IgD-negative memory B cell (primary cell): Measurements from ENCODE around the gene CILP2. TPM values are rescaled to one million over a fixed set of nuclear protein-coding genes. Genes with fewer than 3 reads are reported as not detected.

Experiments used
- H3K27ac Mint-ChIP-seq, 3 donors: one replicate each; pipeline ENCODE4 v1.8.0; 2020 to 2022; ENCODE audit warnings: mild to moderate bottlenecking in 3 of 3, mixed read lengths in 3 of 3, moderate library complexity in 1 of 3
- H3K27me3 Mint-ChIP-seq: one replicate; pipeline ENCODE4 v1.8.0; 2021; ENCODE audit warnings: mixed read lengths
- H3K36me3 Mint-ChIP-seq: one replicate; pipeline ENCODE4 v1.8.0; 2020; ENCODE audit warnings: mild to moderate bottlenecking, mixed read lengths
- H3K4me1 Mint-ChIP-seq, 3 donors: one replicate each; pipeline ENCODE4 v1.8.0; 2020 to 2022; ENCODE audit warnings: mixed read lengths in 3 of 3, mild to moderate bottlenecking in 1 of 3
- H3K4me3 Mint-ChIP-seq, 4 donors: one replicate each; pipeline ENCODE4 v1.8.0; 2020 to 2022; ENCODE audit warnings: mild to moderate bottlenecking in 4 of 4, mixed read lengths in 4 of 4, moderate library complexity in 3 of 4
- H3K9me3 Mint-ChIP-seq, 3 donors: one replicate each; pipeline ENCODE4 v1.8.0; 2020 to 2021; ENCODE audit warnings: mixed read lengths in 3 of 3, mild to moderate bottlenecking in 1 of 3
- polyA plus RNA-seq: library from polyadenylated mRNA; unstranded; fragments of 300-500 nt; fragmentation: Illumina TruSeq; gene quantifications from one replicate; pipeline ENCODE4 v1.2.3, GENCODE V29; 2021

CILP2 gene, protein sequence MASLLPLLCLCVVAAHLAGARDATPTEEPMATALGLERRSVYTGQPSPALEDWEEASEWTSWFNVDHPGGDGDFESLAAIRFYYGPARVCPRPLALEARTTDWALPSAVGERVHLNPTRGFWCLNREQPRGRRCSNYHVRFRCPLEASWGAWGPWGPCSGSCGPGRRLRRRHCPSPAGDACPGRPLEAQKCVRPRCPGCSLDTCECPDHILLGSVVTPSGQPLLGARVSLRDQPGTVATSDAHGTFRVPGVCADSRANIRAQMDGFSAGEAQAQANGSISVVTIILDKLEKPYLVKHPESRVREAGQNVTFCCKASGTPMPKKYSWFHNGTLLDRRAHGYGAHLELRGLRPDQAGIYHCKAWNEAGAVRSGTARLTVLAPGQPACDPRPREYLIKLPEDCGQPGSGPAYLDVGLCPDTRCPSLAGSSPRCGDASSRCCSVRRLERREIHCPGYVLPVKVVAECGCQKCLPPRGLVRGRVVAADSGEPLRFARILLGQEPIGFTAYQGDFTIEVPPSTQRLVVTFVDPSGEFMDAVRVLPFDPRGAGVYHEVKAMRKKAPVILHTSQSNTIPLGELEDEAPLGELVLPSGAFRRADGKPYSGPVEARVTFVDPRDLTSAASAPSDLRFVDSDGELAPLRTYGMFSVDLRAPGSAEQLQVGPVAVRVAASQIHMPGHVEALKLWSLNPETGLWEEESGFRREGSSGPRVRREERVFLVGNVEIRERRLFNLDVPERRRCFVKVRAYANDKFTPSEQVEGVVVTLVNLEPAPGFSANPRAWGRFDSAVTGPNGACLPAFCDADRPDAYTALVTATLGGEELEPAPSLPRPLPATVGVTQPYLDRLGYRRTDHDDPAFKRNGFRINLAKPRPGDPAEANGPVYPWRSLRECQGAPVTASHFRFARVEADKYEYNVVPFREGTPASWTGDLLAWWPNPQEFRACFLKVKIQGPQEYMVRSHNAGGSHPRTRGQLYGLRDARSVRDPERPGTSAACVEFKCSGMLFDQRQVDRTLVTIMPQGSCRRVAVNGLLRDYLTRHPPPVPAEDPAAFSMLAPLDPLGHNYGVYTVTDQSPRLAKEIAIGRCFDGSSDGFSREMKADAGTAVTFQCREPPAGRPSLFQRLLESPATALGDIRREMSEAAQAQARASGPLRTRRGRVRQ
- polyA plus RNA-seq: not detected

DNA sequence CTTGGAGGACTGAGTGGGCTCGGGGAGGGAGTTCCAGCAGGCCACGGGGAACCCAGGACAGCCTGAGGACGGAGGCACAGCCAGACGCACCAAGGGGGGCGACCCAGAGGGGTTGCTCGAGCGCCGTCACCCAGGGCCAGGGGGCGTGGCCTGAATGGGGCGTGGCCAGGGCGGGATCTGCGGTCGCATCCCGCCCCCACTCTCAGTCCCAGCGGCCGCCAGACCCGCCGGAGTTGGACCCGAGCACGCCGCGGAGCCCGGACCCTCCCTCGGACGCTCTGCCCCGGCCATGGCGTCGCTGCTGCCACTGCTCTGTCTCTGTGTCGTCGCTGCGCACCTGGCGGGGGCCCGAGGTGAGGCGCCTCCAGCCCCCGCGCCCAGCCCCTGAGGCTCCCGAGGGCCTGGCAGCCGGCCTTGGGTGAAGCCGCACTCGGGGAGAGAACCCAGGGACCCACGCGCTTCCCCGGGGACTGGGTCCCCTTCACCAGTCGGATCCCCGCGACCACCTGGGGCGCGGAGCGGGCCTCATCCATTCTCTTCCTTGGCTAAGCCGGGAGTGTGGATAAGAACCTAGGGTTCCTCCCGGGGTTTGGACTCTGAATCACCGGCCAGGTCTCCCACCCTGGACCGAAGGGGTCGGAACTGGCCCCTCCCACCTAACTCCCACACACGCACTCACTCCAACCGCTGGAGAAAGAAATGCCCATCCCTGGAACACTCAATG lies at the start of gene CILP2:
Gene CILP2 (plus strand): TSS at position 205 of the 724 bp plus-strand sequence. CDS start 85 bp downstream, at position 290.
- Mint-ChIP-seq H3K27me3 (peaks cover 19% of the 10 kb centered on the region), H3K27ac (peak within 1 kb of the TSS in 2 of 3 donors; percentile 48 to 53), H3K4me1 (peaks cover 8 to 10% (median 9%) of the 10 kb centered on the region in 3 donors), H3K9me3 (no peaks in the 10 kb centered on the region), H3K4me3 (peak within 1 kb of the TSS; percentile 62 to 89 (median 72)), H3K36me3 (no peaks in the 10 kb centered on the region)

DNA sequence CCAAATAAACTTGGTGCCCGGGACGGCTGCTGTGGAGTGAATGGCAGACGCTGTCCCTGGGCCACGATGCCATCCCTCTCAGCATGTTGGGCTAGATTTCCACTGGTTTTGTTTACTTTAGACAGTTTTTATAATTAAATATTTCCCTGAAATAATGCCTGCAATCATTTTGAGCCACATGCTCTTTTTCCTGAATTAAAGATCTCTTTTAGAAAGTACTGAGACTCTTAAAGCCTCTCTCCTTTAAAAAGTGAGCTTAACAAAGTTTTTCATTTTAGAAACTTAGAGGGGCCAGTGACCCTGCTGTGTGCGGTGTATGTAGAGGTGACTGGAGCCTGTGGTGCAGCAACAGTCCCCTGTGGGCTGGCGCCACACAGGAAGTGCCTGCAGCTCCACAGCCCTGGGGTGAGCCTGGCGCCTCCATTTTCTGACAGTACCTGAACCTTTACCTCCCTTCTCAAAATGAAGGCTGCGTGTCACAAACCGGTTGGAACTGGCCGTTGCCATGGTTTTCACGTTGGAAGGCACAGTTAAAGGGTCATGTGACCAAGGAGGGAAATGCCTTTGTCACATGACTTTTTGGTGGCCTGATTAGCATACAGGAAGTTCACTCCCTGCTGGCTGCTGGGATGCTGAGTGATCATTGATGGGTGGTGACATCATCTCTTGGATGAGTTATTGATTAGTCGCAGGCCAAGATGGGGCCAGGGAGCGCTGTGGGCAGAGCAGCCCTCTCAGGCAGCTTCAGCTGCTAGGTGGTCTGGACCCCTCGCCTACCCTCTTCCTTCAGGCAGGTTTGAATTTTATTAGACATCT lies 49.0 kb upstream of the CILP2 start:
- Mint-ChIP-seq H3K4me3 (peak overlapping the region; percentile 48 to 83 (median 76)), H3K27ac (peak overlapping the region; percentile 94 to 98 (median 98)), H3K27me3 (no peaks in the 10 kb centered on the region), H3K36me3 (peaks cover 3% of the 10 kb centered on the region), H3K9me3 (no peaks in the 10 kb centered on the region), H3K4me1 (peaks cover 28 to 41% (median 36%) of the 10 kb centered on the region in 3 donors)

DNA sequence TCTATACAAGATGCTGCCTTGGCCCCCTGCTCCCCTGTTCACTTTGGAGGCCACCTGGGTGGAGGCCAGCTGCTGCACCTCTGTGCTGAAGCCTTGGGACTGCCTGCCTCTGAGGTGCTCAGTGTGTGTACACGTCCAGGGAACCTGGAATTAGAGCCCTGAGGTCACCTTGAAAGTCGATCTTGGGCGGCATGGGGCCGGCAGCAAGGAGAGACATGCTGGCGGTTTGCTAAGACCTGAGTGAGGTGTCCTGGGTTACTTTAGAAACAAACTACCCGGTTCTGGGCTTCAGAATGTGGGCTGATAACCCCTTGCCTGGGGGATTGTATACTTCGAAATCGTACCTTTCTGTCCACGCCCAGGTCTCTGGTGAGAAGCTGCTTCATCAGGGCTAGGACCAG lies 48.3 kb upstream of the CILP2 start:
- Mint-ChIP-seq H3K4me3 (peak overlapping the region in 3 of 4 donors; percentile 73 to 83 (median 79)), H3K9me3 (no peaks in the 10 kb centered on the region), H3K36me3 (peaks cover 3% of the 10 kb centered on the region), H3K27me3 (no peaks in the 10 kb centered on the region), H3K27ac (peak overlapping the region; percentile 94 to 98 (median 98)), H3K4me1 (peaks cover 28 to 40% (median 35%) of the 10 kb centered on the region in 3 donors)

DNA sequence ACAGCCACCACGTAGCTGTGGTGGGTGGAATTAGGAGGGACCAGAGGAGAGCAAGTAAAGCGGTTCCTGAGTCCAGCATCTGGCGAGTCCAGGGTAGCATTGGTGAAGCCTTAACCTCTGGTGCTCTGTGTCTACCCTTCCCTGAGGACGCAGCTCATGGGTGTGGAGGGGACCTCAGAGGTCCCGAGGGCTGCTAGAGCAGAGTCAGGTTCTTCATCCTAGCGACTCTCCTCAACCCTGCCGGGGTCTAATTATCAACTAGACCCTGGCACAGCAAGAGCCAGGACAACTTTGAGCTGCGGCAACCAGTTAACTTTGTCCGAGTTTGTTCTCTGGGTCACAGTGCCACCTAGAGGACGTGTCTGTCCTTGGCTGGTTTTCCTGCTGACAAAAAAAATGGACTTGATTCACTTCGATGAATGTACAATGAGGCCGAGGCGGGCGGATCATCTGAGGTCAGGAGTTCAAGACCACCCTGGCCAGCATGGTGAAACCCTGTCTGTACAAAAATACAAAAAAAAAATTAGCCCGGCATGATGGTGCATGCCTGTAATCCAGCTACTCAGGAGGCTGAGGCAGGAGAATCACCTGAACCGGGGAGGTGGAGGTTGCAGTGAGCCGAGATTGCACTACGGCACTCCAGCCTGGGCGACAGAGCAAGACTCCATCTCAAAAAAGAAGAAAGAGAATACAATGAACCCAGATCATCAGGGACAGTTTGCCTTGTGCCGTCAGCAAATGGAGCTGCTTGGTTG lies 47.7 kb upstream of the CILP2 start:
- Mint-ChIP-seq H3K4me3 (peak overlapping the region in 2 of 4 donors; percentile 52 to 79), H3K36me3 (peaks cover 3% of the 10 kb centered on the region), H3K4me1 (peaks cover 22 to 34% (median 29%) of the 10 kb centered on the region in 3 donors), H3K9me3 (no peaks in the 10 kb centered on the region), H3K27me3 (no peaks in the 10 kb centered on the region), H3K27ac (peak overlapping the region; percentile 94 to 98 (median 98))

DNA sequence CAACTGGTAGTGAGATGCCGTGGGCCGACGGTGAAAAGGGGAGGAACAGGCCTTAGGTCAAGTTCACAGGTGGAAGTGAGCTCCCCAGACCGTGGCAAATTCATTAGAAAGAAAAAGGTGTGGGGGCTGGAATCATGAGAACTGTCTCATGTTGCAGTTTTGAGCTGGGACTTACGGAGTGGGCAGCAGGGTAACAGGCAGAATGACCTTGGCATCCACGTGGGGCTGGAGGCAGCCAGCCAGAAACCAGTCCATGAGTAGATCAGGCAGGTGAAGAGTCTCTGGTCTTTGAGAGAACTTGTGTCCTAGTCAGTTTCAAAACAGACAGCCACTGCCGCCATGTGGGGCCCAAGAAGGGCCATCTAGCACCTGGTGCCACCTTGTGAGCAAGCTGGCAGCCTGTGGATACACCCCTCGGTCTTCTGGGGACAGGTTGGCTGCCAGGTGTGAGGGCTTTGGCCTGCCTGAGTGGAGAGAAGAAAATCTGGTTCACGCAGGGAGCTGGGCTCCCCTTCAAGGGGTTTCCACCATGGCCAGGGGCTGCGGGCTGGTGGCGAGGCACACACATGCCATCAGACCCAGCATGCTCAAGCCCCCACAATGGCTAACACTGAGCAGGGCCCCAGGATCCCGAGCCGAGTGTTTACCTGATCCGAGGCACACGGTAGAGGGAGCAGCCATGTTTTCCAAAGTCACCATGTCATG lies 46.6 kb upstream of the CILP2 start:
- Mint-ChIP-seq H3K27ac (no peak overlapping the region), H3K36me3 (peaks cover 3% of the 10 kb centered on the region), H3K9me3 (no peaks in the 10 kb centered on the region), H3K27me3 (no peaks in the 10 kb centered on the region), H3K4me1 (peaks cover 20 to 31% (median 25%) of the 10 kb centered on the region in 3 donors), H3K4me3 (no peak overlapping the region)

DNA sequence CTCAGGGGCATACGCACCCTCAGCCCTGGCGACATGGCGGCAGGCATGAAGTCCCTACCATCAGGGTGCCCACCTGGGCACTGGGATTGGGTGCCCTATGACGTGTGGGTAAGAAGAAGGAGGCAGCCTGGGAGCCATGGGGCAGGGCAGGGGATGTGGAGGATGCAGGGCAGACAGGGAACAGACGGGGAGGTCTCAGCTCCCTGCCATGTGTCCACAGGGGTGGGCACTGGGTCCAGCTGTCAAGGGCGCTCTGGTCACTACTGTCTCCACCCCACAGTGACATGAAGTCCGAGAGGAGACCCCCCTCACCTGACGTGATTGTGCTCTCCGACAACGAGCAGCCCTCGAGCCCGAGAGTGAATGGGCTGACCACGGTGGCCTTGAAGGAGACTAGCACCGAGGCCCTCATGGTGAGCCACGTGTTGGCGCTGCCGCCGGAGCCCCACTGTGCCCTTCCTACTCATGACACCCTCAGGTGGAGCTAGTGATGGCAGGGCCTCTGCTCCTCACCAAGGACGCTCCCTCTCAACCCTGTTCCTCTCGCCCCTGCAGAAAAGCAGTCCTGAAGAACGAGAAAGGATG lies 45.9 kb upstream of the CILP2 start:
- H3K9me3 Mint-ChIP-seq: no peaks in the 10 kb centered on the region
- no peaks in the 10 kb centered on the region for H3K27me3 Mint-ChIP-seq
- peaks cover 20 to 31% (median 25%) of the 10 kb centered on the region in 3 donors for H3K4me1 Mint-ChIP-seq
- no peak overlapping the region for H3K4me3 Mint-ChIP-seq
- H3K36me3 Mint-ChIP-seq: peaks cover 3% of the 10 kb centered on the region
- no peak overlapping the region for H3K27ac Mint-ChIP-seq

DNA sequence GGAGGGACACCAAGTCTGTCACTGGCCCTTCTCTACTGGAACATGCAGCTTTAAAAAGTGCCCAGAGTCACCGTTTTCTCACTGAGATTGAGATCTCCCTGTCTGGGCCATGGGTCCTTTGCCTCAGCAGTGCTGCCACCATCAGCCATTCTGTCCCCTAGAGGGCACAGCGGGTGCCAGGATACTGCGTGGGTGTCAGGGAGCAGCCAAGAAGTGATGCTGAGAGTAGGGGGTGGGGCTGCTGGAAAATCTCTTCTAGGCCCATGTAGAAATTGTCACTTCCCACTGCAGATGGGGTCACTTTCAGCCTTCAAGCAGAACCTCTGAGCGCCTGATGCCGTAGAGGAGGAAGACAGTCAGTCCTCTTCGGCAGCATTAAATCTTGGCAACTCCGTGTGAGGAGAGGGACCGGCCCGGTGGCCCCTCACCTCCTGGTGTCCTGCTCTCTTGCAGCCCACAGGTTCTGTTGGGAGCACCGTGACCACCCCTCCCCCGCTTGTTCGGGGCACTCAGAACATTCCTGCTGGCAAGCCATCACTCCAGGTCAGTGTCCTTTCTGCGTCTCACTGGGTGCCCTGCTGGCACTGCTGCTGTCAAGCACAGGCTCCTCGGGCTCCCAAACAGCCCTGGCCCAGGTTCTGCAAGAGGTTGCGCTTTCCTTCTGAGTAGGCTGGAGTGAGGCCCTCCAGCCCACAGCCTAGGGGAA lies 44.1 kb upstream of the CILP2 start:
- Mint-ChIP-seq H3K4me1 (peaks cover 15 to 17% (median 16%) of the 10 kb centered on the region in 3 donors), H3K36me3 (no peaks in the 10 kb centered on the region), H3K9me3 (no peaks in the 10 kb centered on the region), H3K4me3 (no peak overlapping the region), H3K27ac (no peak overlapping the region), H3K27me3 (no peaks in the 10 kb centered on the region)

DNA sequence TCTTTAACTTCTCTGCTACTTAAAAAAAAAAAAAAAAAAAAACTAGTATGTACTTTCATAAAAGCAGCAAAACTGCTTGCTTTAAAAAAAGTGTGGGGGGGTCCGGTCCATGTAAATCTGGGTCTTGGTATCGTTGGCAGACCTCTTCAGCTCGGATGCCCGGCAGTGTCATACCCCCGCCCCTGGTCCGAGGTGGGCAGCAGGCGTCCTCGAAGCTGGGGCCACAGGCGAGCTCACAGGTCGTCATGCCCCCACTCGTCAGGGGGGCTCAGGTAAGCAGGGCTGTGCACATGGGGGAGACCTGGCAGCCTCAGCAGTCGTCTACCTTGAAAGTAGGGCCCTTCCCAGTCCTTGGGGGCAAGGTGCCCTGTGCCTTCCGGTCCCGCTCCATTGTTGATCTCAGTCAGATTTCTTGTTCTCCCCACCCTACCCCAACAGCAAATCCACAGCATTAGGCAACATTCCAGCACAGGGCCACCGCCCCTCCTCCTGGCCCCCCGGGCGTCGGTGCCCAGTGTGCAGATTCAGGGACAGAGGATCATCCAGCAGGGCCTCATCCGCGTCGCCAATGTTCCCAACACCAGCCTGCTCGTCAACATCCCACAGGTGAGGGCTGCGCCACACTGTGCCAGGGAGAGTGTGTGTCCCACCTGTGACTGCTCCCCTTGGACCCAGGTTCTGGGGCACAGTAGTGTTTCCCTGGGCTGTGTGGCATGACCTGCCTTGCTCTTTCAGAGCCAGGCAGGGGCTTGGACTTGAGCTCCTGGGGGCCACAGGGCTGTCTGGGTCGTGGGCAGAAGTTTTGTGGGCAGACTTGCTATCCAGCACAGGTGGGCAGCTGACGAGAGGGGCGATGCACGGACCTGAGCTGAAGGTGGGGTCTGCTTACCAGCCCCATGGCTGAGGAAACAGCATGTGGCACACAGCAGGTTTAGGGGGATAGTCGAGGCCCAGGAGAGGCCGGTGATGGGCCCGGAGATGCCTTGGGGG lies 42.2 kb upstream of the CILP2 start:
- Mint-ChIP-seq H3K27ac (no peak overlapping the region), H3K4me1 (no peaks in the 10 kb centered on the region), H3K4me3 (no peak overlapping the region), H3K9me3 (no peaks in the 10 kb centered on the region), H3K36me3 (no peaks in the 10 kb centered on the region), H3K27me3 (no peaks in the 10 kb centered on the region)

DNA sequence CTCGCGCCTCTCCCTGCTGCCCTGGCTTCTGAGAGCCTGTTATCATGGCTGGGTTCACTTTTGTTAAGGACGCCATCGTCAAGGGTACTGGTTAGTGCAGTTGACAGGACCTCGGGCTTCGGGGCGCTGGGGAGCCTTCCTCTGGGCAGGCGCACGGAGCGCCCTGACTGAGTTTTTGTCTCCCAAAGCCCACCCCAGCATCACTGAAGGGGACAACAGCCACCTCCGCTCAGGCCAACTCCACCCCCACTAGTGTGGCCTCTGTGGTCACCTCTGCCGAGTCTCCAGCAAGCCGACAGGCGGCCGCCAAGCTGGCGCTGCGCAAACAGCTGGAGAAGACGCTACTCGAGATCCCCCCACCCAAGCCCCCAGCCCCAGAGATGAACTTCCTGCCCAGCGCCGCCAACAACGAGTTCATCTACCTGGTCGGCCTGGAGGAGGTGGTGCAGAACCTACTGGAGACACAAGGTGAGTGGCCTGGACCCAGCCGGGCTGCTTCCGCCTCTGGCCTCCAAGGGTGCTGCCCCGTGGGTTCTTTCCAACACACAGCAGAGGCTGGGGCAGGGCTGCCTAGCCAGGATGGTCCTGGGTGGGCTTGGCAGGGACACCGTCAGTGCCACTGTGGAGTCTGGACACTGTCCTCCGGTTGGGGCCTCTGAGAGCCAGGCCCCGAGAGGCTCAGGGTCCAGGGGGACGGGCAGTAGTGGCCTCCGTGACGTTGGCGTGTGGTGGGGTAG lies 39.6 kb upstream of the CILP2 start:
- Mint-ChIP-seq H3K4me3 (no peak overlapping the region), H3K36me3 (no peaks in the 10 kb centered on the region), H3K4me1 (no peaks in the 10 kb centered on the region), H3K27me3 (no peaks in the 10 kb centered on the region), H3K9me3 (no peaks in the 10 kb centered on the region), H3K27ac (no peak overlapping the region)

DNA sequence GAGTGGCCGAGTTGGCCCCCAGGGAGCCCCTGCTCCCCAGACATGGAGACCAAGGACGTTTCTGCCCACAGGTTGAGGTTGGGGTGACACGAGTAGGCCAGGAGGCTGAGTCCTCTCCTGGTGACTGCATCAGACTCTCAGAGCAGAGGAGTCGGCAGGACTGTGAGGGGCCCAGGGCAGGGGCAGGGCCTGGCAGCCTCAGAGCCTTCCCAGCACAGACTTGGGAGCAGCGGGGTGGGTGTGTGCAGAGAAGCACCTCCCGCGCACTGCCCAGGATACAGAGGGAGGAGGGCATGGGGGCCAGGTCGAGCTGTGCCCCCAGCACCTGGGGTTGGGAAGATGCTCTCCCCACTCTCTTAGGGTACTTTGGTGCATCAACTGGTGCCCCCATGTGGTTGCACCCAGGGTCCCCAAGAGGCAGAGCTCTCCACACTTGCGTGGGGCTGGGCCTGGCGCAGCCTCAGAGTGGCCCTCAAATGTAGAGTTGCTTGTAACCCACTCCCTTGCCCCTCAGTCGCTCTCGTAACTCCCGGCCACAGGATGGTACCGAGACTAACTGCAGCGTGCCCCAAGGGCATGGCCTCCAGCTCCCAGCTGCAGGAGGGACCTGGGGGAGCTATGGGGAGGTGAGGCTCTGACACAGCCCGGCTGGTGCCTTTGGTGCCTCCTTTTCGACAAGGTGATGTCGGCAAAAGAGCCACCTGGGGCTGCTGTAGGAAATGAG lies 38.6 kb upstream of the CILP2 start:
- Mint-ChIP-seq H3K4me1 (no peaks in the 10 kb centered on the region), H3K27ac (no peak overlapping the region), H3K36me3 (no peaks in the 10 kb centered on the region), H3K27me3 (no peaks in the 10 kb centered on the region), H3K9me3 (no peaks in the 10 kb centered on the region), H3K4me3 (no peak overlapping the region)
